ENCODE data around the gene ACY1.
A peak's percentile ranks its signal among the peaks of the same experiment; 100 is the strongest.

Gene ACY1

GRCh38 chr3:52007291-52007690 is 24.0 kb downstream of the ACY1 start:
- ATAC-seq, result no peak
- TF ChIP-seq ZNF565 (CRISPR knock-in tag; conservative IDR thresholded peaks at IDR 0.05; ENCODE audit: low read depth) (no peak), ISL1 (CRISPR knock-in tag; IDR thresholded peaks at IDR 0.05) (no peak), ARNTL (CRISPR knock-in tag; IDR thresholded peaks at IDR 0.05; ENCODE audit: borderline replicate concordance, low read depth) (no peak), BACH2 (CRISPR knock-in tag; IDR thresholded peaks at IDR 0.05; ENCODE audit: borderline replicate concordance) (no peak), ZNF70 (CRISPR knock-in tag; IDR thresholded peaks at IDR 0.05) (no peak), TOX (CRISPR knock-in tag; IDR thresholded peaks at IDR 0.05; ENCODE audit: borderline replicate concordance) (no peak), ZFP3 (CRISPR knock-in tag; IDR thresholded peaks at IDR 0.05) (no peak), ESRRG (CRISPR knock-in tag; IDR thresholded peaks at IDR 0.05) (no peak)

- no peak for ATAC-seq
- no peak for TF ChIP-seq ZNF8 (CRISPR knock-in tag; IDR thresholded peaks at IDR 0.05)
- TF ChIP-seq OSR1 (CRISPR knock-in tag; IDR thresholded peaks at IDR 0.05), result no peak
These were observed 27.1 kb downstream of the ACY1 start for GRCh38 chr3:52010431-52010830.

DNA sequence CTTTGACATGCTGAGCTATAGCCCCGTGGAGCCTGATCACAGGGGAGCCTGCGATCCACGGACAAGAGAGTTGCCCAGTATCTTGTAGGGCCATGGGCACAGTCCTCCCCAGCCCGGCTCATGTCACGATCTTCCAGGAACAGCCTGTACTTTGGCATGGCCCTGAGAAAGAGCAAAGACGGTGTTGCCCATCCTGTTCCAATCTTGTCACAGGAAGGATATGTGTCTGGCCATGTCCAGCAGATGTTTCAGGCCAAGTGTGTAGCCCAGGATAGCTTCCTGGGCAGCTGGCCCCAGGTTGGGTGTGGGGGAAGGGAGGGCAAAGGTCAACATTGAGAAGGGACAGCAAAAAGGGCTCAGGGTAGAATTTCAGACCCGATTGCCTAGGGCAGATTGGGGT is 29.4 kb downstream of the ACY1 start:
- TF ChIP-seq, protein P1, sequence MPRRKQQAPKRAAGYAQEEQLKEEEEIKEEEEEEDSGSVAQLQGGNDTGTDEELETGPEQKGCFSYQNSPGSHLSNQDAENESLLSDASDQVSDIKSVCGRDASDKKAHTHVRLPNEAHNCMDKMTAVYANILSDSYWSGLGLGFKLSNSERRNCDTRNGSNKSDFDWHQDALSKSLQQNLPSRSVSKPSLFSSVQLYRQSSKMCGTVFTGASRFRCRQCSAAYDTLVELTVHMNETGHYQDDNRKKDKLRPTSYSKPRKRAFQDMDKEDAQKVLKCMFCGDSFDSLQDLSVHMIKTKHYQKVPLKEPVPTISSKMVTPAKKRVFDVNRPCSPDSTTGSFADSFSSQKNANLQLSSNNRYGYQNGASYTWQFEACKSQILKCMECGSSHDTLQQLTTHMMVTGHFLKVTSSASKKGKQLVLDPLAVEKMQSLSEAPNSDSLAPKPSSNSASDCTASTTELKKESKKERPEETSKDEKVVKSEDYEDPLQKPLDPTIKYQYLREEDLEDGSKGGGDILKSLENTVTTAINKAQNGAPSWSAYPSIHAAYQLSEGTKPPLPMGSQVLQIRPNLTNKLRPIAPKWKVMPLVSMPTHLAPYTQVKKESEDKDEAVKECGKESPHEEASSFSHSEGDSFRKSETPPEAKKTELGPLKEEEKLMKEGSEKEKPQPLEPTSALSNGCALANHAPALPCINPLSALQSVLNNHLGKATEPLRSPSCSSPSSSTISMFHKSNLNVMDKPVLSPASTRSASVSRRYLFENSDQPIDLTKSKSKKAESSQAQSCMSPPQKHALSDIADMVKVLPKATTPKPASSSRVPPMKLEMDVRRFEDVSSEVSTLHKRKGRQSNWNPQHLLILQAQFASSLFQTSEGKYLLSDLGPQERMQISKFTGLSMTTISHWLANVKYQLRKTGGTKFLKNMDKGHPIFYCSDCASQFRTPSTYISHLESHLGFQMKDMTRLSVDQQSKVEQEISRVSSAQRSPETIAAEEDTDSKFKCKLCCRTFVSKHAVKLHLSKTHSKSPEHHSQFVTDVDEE (CRISPR knock-in tag; IDR thresholded peaks at IDR 0.05), result no peak
- no peak for ATAC-seq

DNA sequence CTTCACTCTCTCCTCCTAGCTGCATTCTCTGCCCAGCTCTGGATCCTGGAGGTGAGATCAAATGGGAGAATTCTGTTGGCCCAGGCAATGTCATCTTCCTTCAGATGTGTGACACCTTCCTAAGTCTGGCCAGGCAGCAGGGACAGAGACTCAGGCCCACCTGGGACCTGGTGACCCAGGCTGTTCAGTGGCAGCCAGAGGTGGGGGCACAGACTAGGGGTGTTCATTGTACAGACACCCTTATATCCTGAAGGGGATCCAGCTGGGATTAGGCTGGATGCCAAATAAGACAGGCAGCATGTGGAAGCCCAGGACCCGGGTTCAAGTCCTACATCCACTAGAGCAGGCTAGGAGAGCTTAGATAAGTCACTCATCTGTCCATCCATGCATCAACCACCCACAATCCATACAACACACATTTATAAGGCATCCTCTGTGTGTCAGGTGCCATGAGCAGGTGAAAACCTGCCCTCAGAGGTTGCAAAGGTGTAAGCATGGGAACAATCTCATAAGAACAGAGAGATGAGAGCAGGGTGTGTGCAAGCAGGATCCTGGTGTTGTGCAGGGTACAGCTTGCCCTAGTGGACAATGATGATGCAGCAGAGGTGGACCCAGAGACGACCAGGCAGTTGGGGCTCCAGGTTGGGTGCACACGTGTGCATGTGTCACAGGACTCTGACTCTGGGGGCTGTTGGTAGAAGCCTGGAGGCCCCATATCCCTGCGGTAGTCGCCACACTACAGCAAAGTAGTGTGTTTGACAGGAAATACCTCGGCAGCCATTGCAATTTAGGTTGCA is 30.7 kb downstream of the ACY1 start:
- TF ChIP-seq TOX (CRISPR knock-in tag; IDR thresholded peaks at IDR 0.05; ENCODE audit: borderline replicate concordance) (no peak), TCF4 (CRISPR knock-in tag; IDR thresholded peaks at IDR 0.05; ENCODE audit: borderline replicate concordance) (no peak), RARB (CRISPR knock-in tag; IDR thresholded peaks at IDR 0.05) (no peak), ZNF565 (CRISPR knock-in tag; conservative IDR thresholded peaks at IDR 0.05; ENCODE audit: low read depth) (no peak), ZFP3 (CRISPR knock-in tag; IDR thresholded peaks at IDR 0.05) (no peak), ARNTL (CRISPR knock-in tag; IDR thresholded peaks at IDR 0.05; ENCODE audit: borderline replicate concordance, low read depth) (no peak), ISL1 (CRISPR knock-in tag; IDR thresholded peaks at IDR 0.05) (no peak), PPARA (CRISPR knock-in tag; IDR thresholded peaks at IDR 0.05; ENCODE audit: borderline replicate concordance) (no peak), ZFP30 (CRISPR knock-in tag; IDR thresholded peaks at IDR 0.05) (no peak)
- TF ChIP-seq, protein P2, sequence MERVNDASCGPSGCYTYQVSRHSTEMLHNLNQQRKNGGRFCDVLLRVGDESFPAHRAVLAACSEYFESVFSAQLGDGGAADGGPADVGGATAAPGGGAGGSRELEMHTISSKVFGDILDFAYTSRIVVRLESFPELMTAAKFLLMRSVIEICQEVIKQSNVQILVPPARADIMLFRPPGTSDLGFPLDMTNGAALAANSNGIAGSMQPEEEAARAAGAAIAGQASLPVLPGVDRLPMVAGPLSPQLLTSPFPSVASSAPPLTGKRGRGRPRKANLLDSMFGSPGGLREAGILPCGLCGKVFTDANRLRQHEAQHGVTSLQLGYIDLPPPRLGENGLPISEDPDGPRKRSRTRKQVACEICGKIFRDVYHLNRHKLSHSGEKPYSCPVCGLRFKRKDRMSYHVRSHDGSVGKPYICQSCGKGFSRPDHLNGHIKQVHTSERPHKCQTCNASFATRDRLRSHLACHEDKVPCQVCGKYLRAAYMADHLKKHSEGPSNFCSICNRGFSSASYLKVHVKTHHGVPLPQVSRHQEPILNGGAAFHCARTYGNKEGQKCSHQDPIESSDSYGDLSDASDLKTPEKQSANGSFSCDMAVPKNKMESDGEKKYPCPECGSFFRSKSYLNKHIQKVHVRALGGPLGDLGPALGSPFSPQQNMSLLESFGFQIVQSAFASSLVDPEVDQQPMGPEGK (CRISPR knock-in tag; IDR thresholded peaks at IDR 0.05; ENCODE audit: borderline replicate concordance), result no peak
- TF ChIP-seq, protein P3, sequence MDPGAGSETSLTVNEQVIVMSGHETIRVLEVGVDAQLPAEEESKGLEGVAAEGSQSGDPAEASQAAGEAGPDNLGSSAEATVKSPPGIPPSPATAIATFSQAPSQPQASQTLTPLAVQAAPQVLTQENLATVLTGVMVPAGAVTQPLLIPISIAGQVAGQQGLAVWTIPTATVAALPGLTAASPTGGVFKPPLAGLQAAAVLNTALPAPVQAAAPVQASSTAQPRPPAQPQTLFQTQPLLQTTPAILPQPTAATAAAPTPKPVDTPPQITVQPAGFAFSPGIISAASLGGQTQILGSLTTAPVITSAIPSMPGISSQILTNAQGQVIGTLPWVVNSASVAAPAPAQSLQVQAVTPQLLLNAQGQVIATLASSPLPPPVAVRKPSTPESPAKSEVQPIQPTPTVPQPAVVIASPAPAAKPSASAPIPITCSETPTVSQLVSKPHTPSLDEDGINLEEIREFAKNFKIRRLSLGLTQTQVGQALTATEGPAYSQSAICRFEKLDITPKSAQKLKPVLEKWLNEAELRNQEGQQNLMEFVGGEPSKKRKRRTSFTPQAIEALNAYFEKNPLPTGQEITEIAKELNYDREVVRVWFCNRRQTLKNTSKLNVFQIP (CRISPR knock-in tag; IDR thresholded peaks at IDR 0.05; ENCODE audit: borderline replicate concordance, low read depth), result no peak
- TF ChIP-seq, protein P4, sequence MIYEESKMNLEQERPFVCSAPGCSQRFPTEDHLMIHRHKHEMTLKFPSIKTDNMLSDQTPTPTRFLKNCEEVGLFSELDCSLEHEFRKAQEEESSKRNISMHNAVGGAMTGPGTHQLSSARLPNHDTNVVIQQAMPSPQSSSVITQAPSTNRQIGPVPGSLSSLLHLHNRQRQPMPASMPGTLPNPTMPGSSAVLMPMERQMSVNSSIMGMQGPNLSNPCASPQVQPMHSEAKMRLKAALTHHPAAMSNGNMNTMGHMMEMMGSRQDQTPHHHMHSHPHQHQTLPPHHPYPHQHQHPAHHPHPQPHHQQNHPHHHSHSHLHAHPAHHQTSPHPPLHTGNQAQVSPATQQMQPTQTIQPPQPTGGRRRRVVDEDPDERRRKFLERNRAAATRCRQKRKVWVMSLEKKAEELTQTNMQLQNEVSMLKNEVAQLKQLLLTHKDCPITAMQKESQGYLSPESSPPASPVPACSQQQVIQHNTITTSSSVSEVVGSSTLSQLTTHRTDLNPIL (CRISPR knock-in tag; IDR thresholded peaks at IDR 0.05; ENCODE audit: low read depth), result no peak
- TF ChIP-seq, protein P5, sequence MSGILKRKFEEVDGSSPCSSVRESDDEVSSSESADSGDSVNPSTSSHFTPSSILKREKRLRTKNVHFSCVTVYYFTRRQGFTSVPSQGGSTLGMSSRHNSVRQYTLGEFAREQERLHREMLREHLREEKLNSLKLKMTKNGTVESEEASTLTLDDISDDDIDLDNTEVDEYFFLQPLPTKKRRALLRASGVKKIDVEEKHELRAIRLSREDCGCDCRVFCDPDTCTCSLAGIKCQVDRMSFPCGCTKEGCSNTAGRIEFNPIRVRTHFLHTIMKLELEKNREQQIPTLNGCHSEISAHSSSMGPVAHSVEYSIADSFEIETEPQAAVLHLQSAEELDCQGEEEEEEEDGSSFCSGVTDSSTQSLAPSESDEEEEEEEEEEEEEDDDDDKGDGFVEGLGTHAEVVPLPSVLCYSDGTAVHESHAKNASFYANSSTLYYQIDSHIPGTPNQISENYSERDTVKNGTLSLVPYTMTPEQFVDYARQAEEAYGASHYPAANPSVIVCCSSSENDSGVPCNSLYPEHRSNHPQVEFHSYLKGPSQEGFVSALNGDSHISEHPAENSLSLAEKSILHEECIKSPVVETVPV (CRISPR knock-in tag; IDR thresholded peaks at IDR 0.05), result no peak
- TF ChIP-seq, protein P1 (CRISPR knock-in tag; IDR thresholded peaks at IDR 0.05), result no peak
- peak; percentile 58 for ATAC-seq
